ENCODE results near the gene SERPINB13.

- no peak for TF ChIP-seq POLR2A (IDR thresholded peaks at IDR 0.05)
- no peak for TF ChIP-seq EP300 (IDR thresholded peaks at IDR 0.05)
Measured at GRCh38 chr18:63588909-63589308, 1.8 kb downstream of the SERPINB13 start.
